Lung microvascular endothelial cell (primary cell): Measurements from ENCODE around the gene STAP1. TPM values are rescaled to one million over a fixed set of nuclear protein-coding genes. Genes with fewer than 3 reads are reported as not detected.

Source experiments
- DNase-seq, 2 donors: peaks; one replicate each; pipeline versions ENCODE4 v3.0.0 to v3.0.0-alpha.2; 2010; ENCODE audit warnings: low read depth in 2 of 2
- total RNA-seq: library from RNA; depleted of rRNA; stranded (reverse); fragments of >200 nt; gene quantifications from 2 replicates; pipeline ENCODE4 v1.2.1, GENCODE V29; 2014

Gene STAP1
- total RNA-seq, 1 donor from 2014 or later = not detected

DNA sequence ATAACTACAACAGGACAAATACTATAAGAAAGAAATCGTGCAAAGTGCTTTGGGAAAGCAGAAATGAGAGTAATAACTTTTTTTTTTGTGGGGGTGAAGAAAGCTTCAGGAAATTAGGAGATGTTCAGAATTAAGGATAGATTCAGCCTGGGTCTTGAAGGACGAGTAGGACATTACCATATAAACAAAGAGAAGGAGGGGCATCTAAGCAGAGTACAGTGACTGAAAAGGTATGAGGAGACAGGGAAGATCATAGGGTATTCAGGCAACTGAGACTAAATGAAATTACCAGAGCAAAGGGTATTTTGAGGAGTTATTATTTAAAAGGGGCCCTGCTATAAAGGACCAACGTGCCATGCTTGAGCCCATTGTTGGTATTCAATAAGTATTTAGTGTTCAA, 3.1 kb upstream of the STAP1 start:
- no peak for DNase-seq

DNA sequence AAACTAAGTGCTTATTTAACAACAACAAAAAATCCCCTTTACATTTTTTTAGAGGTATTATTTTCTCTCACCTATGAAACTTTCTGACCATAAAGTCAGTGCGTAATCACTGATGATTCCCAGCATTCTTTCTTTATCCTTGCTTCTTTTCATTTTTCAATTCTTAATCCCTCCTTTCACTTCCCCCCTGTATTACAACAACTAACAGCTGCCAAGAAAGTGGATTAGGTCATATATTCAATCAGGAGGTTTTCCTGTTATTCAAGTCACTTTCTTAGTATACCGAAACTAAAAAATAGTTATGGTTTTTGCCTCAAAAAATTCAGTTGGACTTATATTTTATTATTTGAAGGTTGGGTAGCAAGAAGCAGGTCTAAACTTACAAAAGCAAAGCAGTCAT, 2.1 kb upstream of the STAP1 start:
- DNase-seq = peak; percentile 6 to 77

DNA sequence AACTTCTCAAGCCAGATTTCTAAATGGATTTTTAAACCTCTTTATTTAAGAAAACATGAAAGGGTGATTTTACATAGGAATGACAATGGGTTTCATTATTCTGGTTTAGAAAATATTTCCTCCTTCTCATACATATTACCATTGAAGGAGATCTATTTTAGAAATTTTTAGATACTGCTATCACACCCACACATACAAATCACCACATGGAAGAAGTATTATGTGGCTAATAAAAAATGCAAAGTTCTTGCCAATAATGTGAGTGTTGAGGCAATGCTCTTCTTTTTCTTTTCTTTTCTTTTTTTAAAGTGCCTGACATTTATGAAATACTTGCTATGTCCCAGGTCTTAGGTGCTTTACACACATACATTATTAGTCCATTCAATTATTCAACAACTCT, 6.8 kb downstream of the STAP1 start:
- no peak for DNase-seq

DNA sequence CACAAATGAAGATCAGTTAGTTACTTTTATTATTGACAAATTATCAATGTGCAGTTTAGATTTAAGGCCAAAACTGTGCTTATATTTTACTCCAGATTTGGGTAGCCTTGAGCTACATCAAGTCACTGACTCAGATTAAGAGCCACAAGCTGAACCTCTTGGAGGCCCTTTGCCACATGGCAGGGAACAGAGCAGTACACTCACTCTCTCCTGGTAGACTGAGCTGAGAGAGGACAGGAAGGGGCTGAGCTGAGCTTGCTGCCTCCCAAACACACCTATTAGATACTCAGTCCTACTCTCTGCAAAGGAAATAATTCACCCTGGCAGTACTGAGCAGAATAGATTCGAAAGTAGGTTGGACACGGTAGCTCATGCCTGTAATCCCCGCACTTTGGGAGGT, 7.8 kb downstream of the STAP1 start:
- DNase-seq = no peak

DNA sequence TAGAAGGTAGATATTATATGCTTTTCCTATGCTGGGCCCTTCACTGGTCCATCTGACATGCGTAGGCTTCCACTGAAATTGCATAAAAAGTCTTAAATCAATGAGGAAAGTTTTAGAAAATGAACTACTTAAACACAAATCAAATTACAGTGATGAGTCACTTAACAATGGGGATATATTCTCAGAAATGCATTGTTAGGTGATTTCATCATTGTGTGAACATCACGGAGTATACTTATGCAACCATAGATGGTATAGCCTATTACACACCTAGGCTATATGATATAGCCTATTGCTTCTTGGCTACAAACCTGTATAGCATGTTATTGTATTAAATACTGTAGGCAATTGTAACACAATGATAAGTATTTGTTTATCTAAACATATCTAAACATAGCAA, 10.3 kb downstream of the STAP1 start:
- no peak for DNase-seq

DNA sequence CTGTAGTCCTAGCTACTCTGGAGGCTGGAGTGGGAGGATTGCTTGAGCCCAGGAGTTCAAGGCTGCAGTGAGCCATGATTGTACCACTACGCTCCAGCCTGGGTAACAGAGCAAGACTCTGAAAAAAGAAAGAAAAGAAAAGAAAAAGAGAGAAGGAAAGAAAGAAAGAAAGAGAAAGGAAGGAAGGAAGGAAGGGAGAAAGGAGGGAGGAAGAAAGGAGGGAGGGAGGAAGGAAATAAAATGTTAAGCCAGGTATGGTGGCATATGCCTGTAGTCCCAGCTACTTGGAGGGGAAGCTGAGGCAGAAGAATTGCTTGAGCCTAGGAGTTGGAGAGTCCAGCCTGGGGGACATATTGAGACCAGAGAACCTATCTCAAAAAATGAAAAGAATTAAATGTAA, 12.0 kb downstream of the STAP1 start:
- DNase-seq = no peak

DNA sequence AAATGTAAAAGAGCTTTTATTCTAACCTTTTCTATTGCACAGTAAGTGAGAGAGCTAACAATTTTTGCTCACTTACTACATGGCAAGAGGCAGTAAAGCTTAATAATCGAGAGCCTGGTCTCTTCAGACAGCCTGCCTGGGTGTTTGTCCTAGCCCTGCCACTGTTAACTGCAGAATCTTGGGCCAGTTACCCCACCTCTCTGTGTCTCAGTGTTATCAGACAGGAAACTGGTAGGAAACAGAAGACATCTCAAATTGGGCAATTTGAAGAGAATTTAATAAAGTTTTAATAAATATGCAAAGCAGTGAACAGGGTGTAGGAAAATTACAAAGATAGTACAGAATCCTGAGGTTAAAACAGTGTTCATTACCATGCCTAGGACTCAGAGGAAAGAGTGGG, 13.4 kb downstream of the STAP1 start:
- no peak for DNase-seq

DNA sequence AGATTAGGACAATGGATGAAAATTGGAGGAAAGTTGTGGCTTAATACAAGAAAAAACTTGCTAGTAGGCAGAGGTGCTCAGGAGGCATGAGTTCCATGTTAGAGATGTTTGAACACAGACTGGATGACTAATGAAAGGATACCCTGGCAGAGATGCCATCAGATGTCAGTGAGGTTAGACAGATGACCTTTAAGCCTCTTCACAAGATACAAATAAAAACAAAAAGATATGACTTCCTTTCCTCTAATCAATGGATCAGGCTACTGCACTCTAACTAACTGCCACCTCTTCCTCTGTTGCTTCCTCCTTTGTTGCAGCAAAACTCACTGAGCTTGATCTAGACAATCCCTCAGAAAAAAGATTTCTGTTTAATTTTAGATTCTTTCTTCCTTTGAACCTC, 14.7 kb downstream of the STAP1 start:
- DNase-seq = no peak

DNA sequence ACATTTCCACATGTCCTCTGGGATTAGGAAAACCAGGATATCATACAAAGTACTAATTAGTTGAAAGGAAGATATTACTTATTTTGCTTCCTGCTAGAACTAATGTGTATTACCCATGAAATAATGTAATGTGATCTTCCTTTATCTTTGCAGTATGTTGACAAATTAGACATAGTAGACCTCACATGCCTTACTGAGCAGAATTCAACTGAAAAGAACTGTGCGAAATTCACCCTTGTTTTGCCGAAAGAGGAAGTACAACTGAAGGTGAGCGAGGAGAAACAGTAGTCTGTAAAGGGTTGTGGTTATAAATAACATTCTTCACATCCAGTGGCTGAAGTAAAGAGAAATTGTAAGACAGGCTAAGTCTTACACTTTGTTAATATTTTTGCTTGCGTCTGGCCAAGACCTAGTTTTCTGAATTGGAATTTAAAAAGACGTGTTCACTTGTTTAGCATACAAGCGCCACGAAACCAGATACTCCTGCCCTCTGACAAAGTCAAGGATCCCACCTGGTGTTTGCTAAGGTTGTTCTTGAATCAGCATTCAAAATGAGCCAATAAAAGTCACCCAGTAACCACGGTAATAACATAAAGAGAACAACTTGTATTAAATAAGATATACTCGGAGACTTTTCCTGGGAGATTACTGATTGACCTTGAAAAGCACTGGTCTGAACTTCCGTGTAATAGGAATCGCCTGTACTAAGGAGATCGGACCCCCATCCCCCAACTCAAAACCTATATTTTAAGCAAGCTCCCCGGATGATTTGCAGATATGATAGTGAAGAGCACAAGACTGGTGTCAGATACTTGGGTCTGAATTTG, 16.9 kb downstream of the STAP1 start:
- DNase-seq = no peak

DNA sequence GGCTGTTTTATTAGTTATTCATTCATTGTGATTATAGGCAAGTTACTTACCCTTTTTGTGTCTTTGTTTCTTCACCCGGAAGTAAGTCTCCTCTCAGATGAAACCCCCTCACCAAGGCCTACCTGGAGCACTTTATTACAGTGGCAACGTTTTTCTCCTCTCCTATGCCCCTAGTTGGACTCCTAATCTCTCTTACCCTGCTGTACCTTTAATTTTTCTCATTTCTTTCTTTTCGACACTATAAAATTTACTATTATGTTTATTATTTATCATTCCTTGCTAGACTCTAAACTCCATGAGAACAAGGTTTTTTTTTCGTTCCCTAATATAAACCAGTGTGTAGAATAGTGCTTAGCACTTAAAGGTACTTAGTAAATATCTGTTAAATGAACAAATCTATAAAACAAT, 17.5 kb downstream of the STAP1 start:
- no peak for DNase-seq

DNA sequence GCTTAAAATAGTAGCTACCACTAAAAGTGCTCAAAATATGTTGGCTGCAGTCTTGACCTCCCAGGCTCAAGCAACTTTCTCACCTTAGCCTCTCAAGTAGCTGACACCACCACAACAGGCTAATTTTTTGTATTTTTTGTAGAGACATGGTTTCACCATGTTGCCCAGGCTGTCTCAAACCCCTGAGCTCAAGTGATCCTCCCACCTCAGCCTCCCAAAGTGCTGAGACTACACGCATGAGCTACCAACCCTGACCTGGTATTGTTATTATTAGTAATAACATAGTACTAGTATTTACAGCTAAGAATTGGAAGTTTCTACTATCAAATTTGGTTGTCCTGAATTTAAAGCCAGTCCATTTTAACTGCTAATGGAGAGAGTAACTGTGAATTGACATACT, 18.0 kb downstream of the STAP1 start:
- no peak for DNase-seq

DNA sequence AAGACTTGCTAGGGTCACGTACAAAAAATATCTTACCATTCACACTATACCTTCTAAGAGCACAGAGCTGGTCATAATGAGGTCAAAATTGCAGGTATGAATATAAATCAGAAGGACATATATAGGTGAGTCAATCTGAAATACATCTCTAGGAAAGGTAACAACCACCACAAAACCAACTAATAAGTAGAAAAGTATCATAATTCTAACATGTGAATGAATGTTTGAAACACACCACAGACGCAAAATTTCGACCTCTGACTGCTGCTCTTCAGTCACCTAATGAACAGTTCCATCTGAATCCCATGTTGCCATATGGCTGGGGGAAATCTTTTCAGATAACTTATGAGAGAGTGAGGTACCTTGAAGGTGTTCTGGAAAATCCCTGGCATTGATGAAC, 22.1 kb downstream of the STAP1 start:
- DNase-seq = no peak

DNA sequence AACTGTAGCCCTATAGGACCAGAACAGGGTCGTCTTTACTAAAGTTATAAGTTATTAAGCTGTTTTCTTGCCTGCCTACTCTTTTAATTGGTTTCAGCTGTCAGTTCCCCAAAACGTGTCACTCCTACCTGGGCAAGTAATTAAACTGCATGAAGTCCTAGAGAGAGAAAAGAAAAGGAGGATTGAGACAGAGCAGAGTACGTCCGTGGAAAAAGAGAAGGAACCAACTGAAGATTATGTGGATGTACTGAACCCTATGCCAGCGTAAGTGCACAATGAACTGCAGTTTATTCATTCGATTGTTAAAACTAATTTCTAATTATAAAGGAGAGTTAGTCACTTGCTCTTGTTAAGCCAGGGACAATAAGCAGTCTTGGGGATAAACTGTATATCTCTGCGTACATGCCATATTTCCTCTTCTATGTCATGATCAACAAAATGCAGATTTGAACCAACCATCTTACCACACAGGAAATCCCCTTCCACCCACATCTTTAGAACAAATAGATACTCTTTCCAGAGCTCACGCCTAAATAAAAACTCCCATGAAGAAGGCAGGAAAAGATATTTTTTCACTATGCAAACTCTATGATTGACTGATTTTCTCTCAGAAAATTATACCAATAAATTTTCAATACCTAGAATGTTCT, 22.8 kb downstream of the STAP1 start:
- DNase-seq = no peak

DNA sequence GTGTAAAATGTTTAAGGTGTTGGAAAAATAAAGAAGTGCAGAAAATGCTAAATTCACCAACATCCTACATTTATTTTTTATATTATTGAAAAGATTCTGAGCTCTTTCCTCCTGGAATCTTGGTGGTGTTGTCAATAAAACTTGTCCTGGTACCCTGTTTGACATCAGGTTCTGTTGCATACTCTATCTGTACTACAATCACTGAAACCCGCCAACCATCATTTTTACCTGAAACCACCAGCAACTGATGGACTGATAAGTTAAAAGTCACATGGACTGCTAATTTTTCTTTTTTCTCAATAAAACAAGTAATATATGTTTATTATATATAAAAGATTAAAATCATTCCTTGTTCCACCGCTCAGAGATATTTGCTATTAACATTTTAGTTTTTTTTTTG, 23.4 kb downstream of the STAP1 start:
- DNase-seq = no peak

DNA sequence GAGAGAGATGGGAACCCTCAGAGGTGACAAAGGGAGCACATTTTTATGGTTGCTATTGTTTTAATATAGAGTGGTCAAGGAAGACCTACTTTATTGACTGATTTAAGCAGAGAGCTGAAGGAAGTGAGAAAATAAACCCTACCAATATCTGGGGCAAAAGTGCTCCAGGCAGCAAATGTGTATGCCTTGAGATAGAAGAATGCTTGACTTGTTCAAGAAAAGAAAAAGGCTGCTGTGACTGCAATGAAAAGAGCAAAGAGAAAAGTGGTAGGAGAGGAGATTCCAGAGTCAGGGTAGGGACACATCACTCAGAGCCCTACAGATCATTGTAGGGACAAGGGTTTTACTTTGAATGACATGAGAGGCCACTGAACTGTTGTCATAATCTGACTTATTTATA, 26.0 kb downstream of the STAP1 start:
- DNase-seq = no peak

DNA sequence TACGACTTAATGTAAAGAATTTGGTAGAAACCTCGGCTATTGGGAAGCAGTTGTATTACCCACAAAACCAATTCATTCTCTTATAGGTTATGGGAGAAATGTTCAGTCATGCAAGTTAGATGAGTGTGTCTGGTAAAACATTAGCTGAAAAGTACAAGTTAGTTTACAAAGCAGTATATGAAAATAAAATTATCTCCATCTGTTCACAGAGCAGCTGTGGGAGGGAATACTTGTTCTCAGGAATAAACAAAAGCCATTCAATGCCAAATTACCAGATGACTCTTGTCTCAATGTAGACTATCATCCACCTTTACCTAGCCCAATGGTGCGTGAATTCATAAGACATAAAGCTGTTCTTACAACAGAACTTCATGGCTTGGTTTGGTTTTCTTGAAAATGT, 28.6 kb downstream of the STAP1 start:
- DNase-seq = no peak

DNA sequence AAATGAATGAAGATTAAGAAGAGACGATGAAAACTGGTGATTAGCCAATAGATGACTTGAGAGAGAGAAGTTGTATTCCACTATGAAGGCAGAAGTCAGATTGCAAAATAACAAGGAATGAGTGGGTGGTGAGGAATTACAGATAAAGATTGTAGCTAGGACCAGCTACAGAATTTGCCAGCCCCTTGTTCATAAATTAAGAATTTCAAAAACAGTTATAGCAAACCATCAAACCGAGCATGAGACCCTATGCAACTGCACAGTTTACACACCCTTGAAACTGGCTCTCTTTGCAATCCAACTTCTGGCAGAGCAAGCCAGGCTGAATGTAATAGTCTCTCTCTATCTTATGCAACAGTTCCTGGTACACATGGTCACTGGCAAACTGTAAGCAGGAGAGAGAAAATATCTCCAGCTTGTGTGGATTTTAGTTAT, 35.2 kb downstream of the STAP1 start:
- no peak for DNase-seq

DNA sequence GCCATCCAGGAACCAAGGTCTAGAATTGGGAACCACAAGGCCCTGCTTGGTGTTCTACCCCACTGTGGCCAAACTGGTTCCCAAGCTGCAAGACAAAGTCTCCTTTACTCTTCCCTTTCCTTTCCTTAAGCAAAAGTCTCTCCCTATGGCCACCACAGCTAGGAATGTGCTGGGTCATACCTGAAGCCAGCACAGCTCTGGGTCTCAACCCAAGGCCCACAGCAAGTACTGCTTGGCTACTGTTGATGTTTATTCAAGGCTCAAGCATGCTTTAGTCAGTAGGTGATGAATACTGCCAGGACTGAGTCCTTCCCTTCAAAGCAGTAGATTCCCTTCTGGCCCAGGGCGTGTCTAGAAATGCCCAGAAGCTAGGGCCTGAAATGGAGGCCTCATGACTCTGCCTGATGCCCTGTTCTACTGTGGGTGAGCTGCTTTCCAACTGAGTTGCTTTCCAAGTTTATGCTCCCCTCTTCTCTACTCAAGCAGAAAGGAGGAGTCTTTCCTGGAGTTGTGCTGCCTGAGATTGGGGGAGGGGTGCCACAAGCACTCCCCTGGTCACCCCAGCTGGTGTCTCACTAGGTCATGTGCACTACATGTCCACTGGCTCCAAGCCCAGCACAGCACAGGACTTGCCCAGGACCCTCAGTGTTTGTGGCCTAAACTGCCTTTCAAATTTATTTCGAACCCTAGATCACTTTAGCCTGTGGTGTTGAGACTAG, 44.9 kb downstream of the STAP1 start:
- DNase-seq = no peak

DNA sequence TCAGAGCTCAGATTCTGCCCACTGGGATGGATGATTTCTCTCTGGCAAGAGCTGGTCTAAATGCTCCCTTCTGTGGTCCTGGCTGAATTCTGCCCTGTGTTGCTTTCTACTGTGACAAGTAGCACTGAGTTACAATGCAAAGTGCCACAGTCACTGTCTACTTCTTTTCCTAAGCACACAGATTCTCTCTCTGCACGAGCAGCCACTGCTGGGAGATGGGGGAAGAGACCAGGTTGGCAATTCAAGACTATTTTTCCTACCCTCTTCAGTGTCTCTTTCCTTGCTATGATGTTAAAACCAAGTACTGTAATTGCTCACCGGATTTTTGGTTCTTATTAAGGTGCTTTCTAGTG, 45.5 kb downstream of the STAP1 start:
- no peak for DNase-seq

DNA sequence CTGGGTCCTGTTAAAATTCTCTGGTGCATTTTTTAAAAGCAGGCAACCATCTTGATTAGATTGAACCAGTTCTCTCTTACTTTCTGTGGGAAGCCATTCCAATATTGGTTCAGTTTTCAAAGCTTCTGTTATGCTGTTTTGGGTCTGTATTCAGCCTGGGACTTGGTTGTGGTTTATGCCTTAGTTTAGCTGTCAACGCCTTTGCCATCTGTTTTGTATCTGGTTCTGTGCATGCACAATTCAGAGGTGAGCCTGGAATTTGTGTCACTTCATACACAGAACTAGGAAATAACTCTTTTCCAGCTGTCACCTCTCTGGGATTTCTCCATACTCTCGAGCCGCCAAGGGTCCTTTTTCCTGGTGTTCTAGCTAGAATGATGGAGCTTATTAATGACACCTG, 46.2 kb downstream of the STAP1 start:
- DNase-seq = no peak

DNA sequence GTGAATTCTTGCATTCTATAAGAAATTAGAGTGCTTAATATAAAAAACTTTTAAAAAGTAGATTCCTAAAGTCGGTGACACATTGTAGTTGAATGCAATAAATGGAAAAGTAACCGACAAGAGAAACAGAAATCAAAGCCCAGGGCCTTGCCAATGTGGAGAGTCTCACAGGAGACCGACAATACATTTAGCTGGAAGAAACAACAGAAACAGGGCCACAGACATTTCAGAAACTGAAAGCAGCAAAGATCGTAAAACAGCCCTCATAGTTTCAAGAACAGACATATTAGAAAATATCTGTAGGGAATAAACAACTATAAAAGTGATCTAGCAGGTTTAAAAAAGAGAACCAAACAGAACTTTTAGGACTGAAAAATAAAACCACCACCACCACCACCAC, 49.5 kb downstream of the STAP1 start:
- DNase-seq = no peak

DNA sequence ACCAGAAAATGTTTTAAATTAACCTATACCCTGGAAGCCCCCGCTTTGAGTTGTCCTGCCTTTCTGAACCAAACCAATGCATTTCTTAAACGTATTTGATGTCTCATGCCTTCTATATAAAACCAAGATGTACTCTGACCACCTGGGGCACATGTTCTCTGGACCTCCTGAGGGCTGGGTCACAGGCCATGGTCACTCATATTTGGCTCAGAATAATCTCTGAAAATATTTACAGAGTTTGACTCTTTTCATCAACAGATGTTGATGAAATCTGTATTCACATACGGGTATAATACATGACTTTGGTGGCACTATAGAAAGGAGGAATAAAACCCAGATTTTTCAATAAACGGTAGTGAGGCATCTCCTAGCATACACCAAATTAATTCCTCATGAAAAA, 55.7 kb downstream of the STAP1 start:
- no peak for DNase-seq

DNA sequence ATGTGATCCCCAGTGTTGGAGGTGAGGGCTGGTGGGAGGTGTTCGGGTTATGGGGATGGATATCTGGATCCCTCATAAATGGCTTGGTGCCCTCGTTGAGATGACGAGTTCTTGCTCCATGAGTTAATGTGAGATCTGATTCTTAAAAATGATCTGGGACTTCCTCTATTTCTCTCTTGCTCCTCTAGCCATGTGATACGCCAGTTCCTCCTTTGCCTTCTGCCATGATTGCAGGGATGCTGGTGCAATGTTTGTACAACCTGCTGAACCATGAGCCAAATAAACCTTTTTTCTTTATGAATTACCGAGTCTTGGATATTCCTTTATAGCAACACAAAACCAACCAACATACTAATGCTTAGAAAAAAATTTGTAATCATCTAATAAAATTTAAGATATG, 56.6 kb downstream of the STAP1 start:
- DNase-seq = no peak
